Gastrocnemius medialis (tissue), 4 donors: ENCODE measurements around the gene FNDC3A.

Source experiments
- CTCF ChIP-seq, 5 experiments: fragments of 450-650 bp in 3 of 5; fragments of 200-600 bp in 2 of 5; sonication (generic) in 2 of 5; IDR thresholded peaks in 4 of 5; conservative IDR thresholded peaks in 1 of 5; 1 replicate in 4 of 5; 2 replicates in 1 of 5; pipeline ENCODE4 v1.5.1; 2016 to 2019; ENCODE audit warnings: antibody characterized with exemption in 5 of 5, mild to moderate bottlenecking in 3 of 5, moderate library complexity in 3 of 5
- POLR2A ChIP-seq, 2 donors: fragments of 450-650 bp; IDR thresholded peaks; one replicate each; pipeline ENCODE4 v1.6.1; 2017; ENCODE audit warnings: antibody characterized with exemption in 2 of 2, mild to moderate bottlenecking in 2 of 2, moderate library complexity in 2 of 2

GRCh38 chr13:49110913-49111170 lies 135.1 kb downstream of the FNDC3A start:
- TF ChIP-seq CTCF (IDR thresholded peaks at IDR 0.05 in 4 of 5, conservative IDR thresholded peaks at IDR 0.05 in 1 of 5) (no peak), POLR2A (IDR thresholded peaks at IDR 0.05) (no peak)
